Measurements from ENCODE around the gene PSTK. TPM values are rescaled to one million over a fixed set of nuclear protein-coding genes. Genes with fewer than 3 reads are reported as not detected.

PSTK gene
- polyA plus RNA-seq, 3 donors, result 3.5 to 4.7 (median 4.2) TPM

GRCh38 chr10:123011987-123012386 is 31.8 kb downstream of the PSTK start:
- H3K4me1 ChIP-seq (ENCODE audit: control insufficient read depth in 1 of 2, insufficient read depth in 2 of 2, low read length in 2 of 2), result peaks cover 22 to 27% of the 10 kb centered on the region in 2 donors
- intact Hi-C loops (cut with micrococcal nuclease), result loop anchor here in 1 of 2 donors (2.0 kb wide), 1 partner anchor 57 kb away; the partner anchor contains the start of gene C10orf88
- Mint-ChIP-seq H3K27me3 (ENCODE audit: low read depth in 3 of 3) (peaks cover 0 to 3% (median 1%) of the 10 kb centered on the region in 3 donors), H3K27ac (no peak overlapping the region), H3K4me1 (peaks cover 18% of the 10 kb centered on the region), H3K9me3 (peaks cover 0 to 6% (median 2%) of the 10 kb centered on the region in 7 donors), H3K36me3 (peaks cover 4 to 12% of the 10 kb centered on the region in 2 donors), H3K4me3 (no peak overlapping the region)
- no peak overlapping the region for H3K4me3 ChIP-seq (replicated peaks in 1 of 3; ENCODE audit: low read depth in 2 of 3, low read length in 3 of 3)
- H4K20me1 ChIP-seq (ENCODE audit: insufficient read depth, low read length), result peaks cover 2% of the 10 kb centered on the region
- no peaks in the 10 kb centered on the region for H3K9me3 ChIP-seq (replicated peaks in 1 of 2; ENCODE audit: control insufficient read depth in 1 of 2, insufficient read depth in 1 of 2, low read length in 2 of 2)
- no peaks in the 10 kb centered on the region for H3K27me3 ChIP-seq (ENCODE audit: control insufficient read depth in 2 of 2, insufficient read depth in 2 of 2, low read length in 2 of 2)
- H3K27ac ChIP-seq (ENCODE audit: low read depth in 1 of 2, low read length in 2 of 2), result no peak overlapping the region
- no peak overlapping the region for H3K9ac ChIP-seq (ENCODE audit: insufficient read depth, low read length, poor library complexity, severe bottlenecking)
- 100% methylated on average over 3 of the region's 3 CpGs for WGBS (ENCODE audit: insufficient coverage)
- no peak overlapping the region for H3K4me2 ChIP-seq (replicated peaks; ENCODE audit: extremely low read depth, low read length, poor library complexity, severe bottlenecking)
- H3K79me2 ChIP-seq (ENCODE audit: insufficient read depth, low read length), result peaks cover 23% of the 10 kb centered on the region
- no peaks in the 10 kb centered on the region for H3K36me3 ChIP-seq (replicated peaks in 1 of 2; ENCODE audit: control insufficient read depth in 1 of 2, insufficient read depth in 2 of 2, low read length in 2 of 2)
- no peak for DNase-seq
- no peak for TF ChIP-seq CTCF (IDR thresholded peaks at IDR 0.05)
- H2AFZ ChIP-seq (ENCODE audit: insufficient read depth, low read depth, low read length, poor library complexity, severe bottlenecking), result no peak overlapping the region

- Mint-ChIP-seq H3K9me3 (peaks cover 0 to 7% (median 4%) of the 10 kb centered on the region in 7 donors), H3K27me3 (ENCODE audit: low read depth in 3 of 3) (peaks cover 1 to 3% (median 2%) of the 10 kb centered on the region in 3 donors), H3K27ac (no peak overlapping the region), H3K36me3 (peaks cover 4 to 12% of the 10 kb centered on the region in 2 donors), H3K4me3 (no peak overlapping the region), H3K4me1 (peaks cover 8% of the 10 kb centered on the region)
- Histone ChIP-seq H3K27ac (ENCODE audit: low read depth in 1 of 2, low read length in 2 of 2) (no peak overlapping the region), H3K4me2 (replicated peaks; ENCODE audit: extremely low read depth, low read length, poor library complexity, severe bottlenecking) (no peak overlapping the region), H3K4me3 (replicated peaks in 1 of 3; ENCODE audit: low read depth in 2 of 3, low read length in 3 of 3) (no peak overlapping the region), H3K79me2 (ENCODE audit: insufficient read depth, low read length) (peaks cover 7% of the 10 kb centered on the region), H4K20me1 (ENCODE audit: insufficient read depth, low read length) (no peaks in the 10 kb centered on the region), H3K36me3 (replicated peaks in 1 of 2; ENCODE audit: control insufficient read depth in 1 of 2, insufficient read depth in 2 of 2, low read length in 2 of 2) (no peaks in the 10 kb centered on the region), H2AFZ (ENCODE audit: insufficient read depth, low read depth, low read length, poor library complexity, severe bottlenecking) (no peak overlapping the region), H3K9ac (ENCODE audit: insufficient read depth, low read length, poor library complexity, severe bottlenecking) (no peak overlapping the region), H3K4me1 (ENCODE audit: control insufficient read depth in 1 of 2, insufficient read depth in 2 of 2, low read length in 2 of 2) (peaks cover 11 to 12% of the 10 kb centered on the region in 2 donors), H3K27me3 (ENCODE audit: control insufficient read depth in 2 of 2, insufficient read depth in 2 of 2, low read length in 2 of 2) (no peaks in the 10 kb centered on the region), H3K9me3 (replicated peaks in 1 of 2; ENCODE audit: control insufficient read depth in 1 of 2, insufficient read depth in 1 of 2, low read length in 2 of 2) (no peaks in the 10 kb centered on the region)
- DNase-seq, result no peak
- TF ChIP-seq CTCF (IDR thresholded peaks at IDR 0.05), result no peak
- WGBS (ENCODE audit: insufficient coverage), result 93% methylated on average over 34 of the region's 43 CpGs
- intact Hi-C loops (cut with micrococcal nuclease), result no loop called here
Observed at GRCh38 chr10:123013456-123014419, 33.5 kb downstream of the PSTK start.

Measured in CD14-positive monocyte (primary cell).